Measurements from ENCODE around the gene TMEM240.

- TF ChIP-seq CTCF (IDR thresholded peaks at IDR 0.05) (no peak), POLR2A (IDR thresholded peaks at IDR 0.05) (no peak), EP300 (IDR thresholded peaks at IDR 0.05) (no peak)
Observed at GRCh38 chr1:1554550-1554925, 14.1 kb upstream of the TMEM240 start.
